ENCODE data around the gene THRA.

Gene THRA

GRCh38 chr17:40098846-40099618 lies 36.3 kb downstream of the THRA start:
- peak; percentile 94 to 97 (median 97) for DNase-seq (ENCODE audit: low read depth in 2 of 3, low spot score in 2 of 3)

GRCh38 chr17:40099619-40100418 lies 37.1 kb downstream of the THRA start:
- no peak for DNase-seq (ENCODE audit: low read depth in 2 of 3, low spot score in 2 of 3)

DNA sequence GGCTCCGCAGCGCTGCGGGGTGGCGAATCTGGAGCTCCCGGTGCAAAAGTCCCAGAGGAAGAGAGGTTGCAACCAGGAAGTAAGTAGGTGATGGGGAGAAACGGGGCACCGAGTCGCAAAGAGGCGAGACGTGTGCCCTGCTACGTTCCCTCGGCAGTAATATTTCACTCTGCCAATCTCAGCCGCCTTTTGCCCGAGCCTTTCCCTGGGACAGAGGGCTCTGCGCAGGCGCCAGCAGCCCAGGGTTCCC lies 37.6 kb downstream of the THRA start, which contains the start of gene NR1D1:
Gene NR1D1 (minus strand): TSS at position 171 of the 250 bp plus-strand sequence. CDS start 495 bp downstream, outside the sequence.
- DNase-seq (ENCODE audit: low read depth in 2 of 3, low spot score in 2 of 3) = no peak

- DNase-seq (ENCODE audit: low read depth in 2 of 3, low spot score in 2 of 3) = peak; percentile 69 to 82 (median 79)
Observed at GRCh38 chr17:40100669-40101366, 38.1 kb downstream of the THRA start.

DNA sequence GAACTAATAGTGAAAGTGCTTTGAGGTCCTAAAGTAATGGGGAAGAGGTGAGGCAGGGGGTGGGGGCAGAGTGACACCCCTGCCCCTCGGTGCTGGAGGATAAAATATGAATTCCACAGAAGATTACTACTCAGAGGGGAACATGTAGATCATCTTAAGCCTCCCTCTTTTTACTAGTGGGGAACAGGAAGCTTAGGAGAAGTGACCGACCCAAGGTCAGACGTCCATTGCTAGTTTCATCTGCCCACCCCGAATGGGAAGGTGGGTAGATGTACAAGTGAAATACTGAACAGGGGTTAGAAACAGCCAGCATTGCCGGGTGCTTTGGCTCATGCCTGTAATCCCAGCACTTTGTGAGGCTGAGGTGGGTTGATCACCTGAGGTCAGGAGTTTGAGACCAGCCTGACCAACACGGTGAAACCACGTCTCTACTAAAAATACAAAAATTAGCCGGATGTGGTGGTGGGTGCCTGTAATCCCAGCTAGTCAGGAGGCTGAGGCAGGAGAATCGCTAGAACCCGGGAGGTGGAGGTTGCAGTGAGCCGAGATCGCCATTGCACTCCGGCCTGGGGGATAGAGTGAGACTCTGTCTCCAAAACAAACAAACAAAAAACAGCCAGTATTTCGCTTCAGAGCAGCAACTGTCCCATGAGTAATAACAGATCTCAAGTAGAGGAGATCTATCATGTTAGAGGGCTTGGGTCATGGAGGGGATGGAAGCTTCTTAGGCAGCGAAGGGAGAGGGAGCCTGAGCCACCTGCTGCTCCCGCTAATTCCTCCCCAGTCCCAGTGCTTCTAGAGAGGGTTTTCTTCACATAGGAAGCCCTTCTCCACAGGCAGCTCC lies 38.8 kb downstream of the THRA start:
- no peak for DNase-seq (ENCODE audit: low read depth in 2 of 3, low spot score in 2 of 3)

DNA sequence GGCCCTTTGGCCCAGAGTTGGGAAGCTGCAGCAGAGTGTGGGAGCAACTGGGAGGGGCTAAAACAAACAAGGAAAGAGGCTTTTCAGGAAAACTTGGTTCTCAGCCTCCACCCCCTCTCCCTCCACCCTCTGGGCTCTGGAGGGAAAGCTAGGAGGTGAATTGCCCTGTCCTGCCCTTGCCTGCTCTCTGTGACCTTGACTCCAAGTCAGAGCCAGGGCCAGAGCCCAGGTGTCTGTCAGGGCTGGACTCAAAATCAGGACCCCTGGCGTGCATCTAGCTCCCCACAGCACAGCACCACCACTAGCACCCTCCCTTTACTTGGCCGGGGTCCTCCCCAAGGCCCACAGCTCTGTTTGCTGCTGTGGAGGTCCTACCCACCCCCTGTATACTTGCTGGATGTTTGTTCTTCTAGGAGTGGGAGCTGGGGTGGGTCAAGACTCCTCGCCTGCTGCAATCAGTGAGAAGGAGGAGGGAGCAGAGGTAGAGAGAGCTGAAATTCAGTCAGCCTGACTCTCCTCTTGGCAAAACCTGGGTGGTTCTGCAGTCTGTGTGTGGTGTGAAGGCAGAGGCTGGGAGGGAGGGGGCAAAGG lies 40.4 kb downstream of the THRA start:
- DNase-seq (ENCODE audit: low read depth in 2 of 3, low spot score in 2 of 3) = no peak

DNA sequence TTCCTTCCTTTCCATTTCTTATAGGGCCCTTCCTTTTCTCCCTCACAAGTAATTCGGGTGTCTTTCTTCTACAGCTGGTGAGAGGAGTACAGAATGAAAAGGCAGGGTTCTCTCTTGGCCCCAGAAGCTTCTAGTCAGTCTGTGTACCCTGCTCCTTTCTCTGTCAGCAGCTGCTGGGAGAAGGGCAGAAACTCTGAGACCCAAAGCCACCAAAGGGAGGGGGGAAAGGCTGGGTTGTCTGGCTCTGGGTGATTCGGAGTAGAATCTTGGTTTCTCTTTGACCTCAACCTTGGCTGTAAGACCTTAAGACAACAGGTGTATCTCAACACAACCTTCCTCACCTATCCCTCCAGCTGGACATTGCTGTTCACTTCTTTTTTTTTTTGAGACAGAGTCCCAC lies 40.9 kb downstream of the THRA start:
- no peak for DNase-seq (ENCODE audit: low read depth in 2 of 3, low spot score in 2 of 3)

DNA sequence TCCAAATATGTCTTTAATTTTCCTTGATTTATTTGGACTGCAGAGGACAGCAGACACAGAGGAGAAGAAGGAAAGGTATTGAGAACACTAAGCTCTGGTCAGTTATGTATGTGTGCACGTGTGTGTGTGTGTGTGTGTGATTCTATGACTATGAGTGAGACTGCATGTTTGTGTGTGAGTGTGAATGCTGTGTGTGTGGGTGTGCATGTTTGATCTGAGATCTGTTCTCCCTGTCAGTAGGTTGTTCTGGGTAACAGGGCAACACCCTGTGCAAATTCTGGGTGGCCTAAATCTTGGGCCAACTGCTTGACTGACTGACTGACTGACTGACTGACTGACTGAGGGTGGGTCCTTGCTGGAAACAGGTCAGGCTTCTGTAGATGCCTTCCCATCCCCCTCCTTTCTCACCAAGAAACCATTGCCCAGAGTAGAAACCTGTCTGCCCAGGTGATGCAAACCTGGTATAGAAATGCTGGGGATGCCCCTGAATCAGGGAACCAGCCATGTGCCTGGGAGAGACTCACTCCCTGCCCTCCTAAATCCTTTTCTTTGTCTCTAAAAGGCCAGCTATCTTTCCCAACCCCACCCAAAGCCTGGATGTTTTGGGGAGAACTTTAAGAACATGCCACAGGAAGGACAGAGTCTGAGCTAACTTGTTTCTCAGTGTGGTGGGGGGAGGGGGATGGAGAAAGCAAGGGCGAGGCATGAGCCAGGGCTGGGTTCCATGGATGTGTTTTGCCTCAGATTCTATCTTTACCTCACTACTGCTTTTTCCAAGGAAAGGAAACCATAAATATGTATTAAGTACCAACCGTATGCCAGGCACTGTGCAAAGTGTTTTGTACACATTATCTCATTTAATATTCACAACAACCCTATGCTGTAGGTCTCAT lies 42.1 kb downstream of the THRA start:
- no peak for DNase-seq (ENCODE audit: low read depth in 2 of 3, low spot score in 2 of 3)

- DNase-seq (ENCODE audit: low read depth in 2 of 3, low spot score in 2 of 3) = no peak
Observed at GRCh38 chr17:40105861-40106759, 43.3 kb downstream of the THRA start.

DNA sequence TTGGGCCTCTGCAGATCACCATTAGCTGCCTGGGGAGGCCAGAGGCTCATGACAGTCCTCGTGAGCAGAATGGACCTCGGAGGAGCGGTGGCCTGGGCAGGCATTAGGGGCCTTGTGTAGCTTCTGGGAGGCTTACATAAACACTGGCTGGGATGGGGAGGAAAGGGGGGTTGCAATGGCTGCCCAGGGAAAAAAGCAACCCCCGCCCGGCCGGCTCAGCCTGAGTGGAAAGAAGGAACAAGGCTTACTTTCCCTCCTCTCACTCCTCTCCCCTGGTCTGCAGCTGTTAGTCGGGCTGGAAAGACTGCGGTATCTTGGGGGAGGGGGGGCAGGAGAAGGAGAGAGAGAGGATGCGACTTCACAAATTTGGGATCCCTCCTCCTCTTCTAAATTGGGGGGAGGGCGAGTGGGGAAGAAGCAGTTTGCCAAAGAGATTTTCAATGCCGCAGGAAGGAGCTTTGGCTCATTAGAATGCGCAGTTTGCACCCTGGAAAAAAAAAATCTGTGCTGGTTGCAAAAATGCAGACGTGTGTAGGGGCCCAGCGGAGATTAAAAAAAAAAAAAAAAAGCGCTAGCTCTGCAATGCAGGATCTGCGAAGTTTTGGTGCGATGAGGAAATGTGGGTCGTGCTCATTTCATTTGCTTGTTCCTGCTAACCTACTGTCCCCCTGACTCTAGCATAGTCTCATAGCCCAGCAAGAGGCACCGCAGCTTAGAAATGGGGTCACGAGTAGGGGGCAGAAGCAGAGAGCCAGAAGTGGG lies 44.2 kb downstream of the THRA start:
- no peak for DNase-seq (ENCODE audit: low read depth in 2 of 3, low spot score in 2 of 3)

DNA sequence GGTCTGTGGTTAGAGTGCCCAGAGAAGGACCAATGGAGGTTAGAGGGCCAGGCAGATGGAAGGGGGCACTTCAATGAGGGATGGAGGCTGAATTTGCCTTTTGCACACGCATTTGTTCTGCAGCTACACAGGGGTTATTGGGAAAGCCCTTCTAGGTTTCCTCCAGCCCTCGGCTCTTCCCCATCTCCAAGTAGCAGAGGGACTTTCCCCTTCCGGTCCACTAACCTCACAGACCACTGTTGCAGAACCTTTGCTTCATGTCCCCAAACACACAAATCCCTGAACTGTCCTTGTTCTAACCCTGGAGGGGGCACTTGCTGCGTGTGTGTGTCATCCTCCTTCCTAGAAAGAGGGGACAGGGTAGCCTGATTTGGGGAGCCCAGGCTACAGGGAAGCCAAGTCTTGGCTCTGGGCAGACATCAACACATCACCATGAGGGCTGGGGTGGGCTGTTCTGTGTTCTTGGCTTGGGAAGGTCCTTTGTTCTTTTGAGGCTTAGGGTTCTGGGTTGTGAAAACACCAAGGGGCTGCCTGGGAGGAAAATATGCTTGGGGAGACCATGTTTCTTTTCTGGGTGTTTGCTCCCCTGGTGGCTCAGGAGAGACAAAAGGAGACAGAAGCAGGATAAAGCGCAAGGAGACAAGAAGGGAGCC lies 44.9 kb downstream of the THRA start:
- DNase-seq (ENCODE audit: low read depth in 2 of 3, low spot score in 2 of 3) = no peak

- no peak for DNase-seq (ENCODE audit: low read depth in 2 of 3, low spot score in 2 of 3)
Observed at GRCh38 chr17:40108970-40109824, 46.4 kb downstream of the THRA start.

GRCh38 chr17:40110026-40110845 lies 47.5 kb downstream of the THRA start:
- DNase-seq (ENCODE audit: low read depth in 2 of 3, low spot score in 2 of 3) = no peak

DNA sequence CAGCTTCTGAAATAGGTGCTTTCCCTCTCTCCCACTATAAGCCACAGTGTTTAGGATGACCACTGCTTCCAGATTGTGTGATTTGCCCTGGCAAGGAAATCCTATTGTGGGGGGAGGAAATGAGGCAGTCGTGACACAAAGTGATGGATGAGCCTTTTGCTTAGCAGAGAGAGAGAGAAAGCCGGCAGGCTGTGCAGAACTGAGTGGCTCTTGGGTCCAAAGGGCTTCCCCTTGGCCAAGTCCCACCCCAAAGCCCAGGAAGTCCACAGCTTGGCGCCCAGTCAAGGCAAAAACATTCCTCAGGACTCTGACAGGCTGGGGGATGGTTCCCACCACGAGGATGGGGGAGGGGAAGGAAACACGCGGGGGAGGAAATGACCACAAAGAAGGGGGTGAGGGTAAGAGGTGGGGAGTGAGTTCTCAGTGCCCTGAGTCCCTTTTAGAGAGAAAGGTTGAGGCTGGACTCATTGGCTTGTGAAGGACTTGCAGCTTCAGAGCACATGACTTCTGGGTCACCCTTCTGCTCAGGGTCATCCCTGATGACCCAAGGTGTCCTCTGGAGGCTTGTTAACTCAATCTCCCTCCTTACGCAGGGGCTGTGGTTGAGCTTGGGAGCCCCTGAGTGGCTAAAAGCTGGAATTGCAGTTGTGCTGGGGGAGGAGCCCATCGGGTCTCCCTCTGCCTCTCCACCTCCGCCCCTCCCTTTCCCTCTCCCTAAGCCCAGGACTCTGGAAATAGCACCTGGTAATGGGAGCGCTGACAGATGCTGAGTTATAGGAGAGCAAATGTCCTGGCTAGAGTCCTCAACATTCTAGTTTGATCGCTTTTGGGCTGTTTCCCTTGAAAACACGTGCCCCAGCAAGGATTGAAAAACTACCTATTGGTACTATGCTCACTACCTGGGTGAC lies 48.7 kb downstream of the THRA start:
- DNase-seq (ENCODE audit: low read depth in 2 of 3, low spot score in 2 of 3) = peak in 1 of 3 experiments; percentile 40

Data from activated CD8-positive, alpha-beta memory T cell treated with anti-CD3 and anti-CD28 coated beads for 48 hours (primary cell).